Activated CD4-positive, alpha-beta T cell treated with anti-CD3 and anti-CD28 coated beads for 24 hours (primary cell): ENCODE results near the gene CACNA1S.

Experiments used
- DNase-seq, 2 donors: peaks; one replicate each; pipeline ENCODE4 v3.0.0-alpha.2; 2020; ENCODE audit warnings: low read depth in 2 of 2

CACNA1S gene

GRCh38 chr1:201112173-201112731 is at the start of gene CACNA1S:
Gene CACNA1S (minus strand): TSS chr1:201112426. CDS start chr1:201112339, 87 bp downstream.
- no peak for DNase-seq

- no peak for DNase-seq
Measured at GRCh38 chr1:201157949-201158348, 45.7 kb upstream of the CACNA1S start.

GRCh38 chr1:201156819-201157218 is 44.6 kb upstream of the CACNA1S start:
- DNase-seq = no peak

- no peak for DNase-seq
Measured at GRCh38 chr1:201156346-201156745, 44.1 kb upstream of the CACNA1S start.

GRCh38 chr1:201155354-201155753 is 43.1 kb upstream of the CACNA1S start:
- DNase-seq = no peak

- peak; percentile 98 to 99 for DNase-seq
Measured at GRCh38 chr1:201154389-201155165, 42.4 kb upstream of the CACNA1S start, which contains the start of gene TMEM9. Gene TMEM9 (minus strand): TSS chr1:201154474. CDS start chr1:201153923, 551 bp downstream.

GRCh38 chr1:201153474-201154388 is 41.5 kb upstream of the CACNA1S start:
- DNase-seq = no peak

- DNase-seq = no peak
Measured at GRCh38 chr1:201149400-201149799, 37.2 kb upstream of the CACNA1S start.

GRCh38 chr1:201147396-201148015 is 35.3 kb upstream of the CACNA1S start:
- DNase-seq = no peak

GRCh38 chr1:201146626-201147390 is 34.6 kb upstream of the CACNA1S start:
- no peak for DNase-seq

GRCh38 chr1:201145816-201146215 is 33.6 kb upstream of the CACNA1S start:
- DNase-seq = no peak

GRCh38 chr1:201145132-201145531 is 32.9 kb upstream of the CACNA1S start:
- no peak for DNase-seq

GRCh38 chr1:201144701-201145100 is 32.5 kb upstream of the CACNA1S start:
- DNase-seq = no peak

- DNase-seq = no peak
Measured at GRCh38 chr1:201143726-201144635, 31.8 kb upstream of the CACNA1S start.

GRCh38 chr1:201142849-201143725 is 30.9 kb upstream of the CACNA1S start:
- DNase-seq = no peak

GRCh38 chr1:201142011-201142848 is 30.0 kb upstream of the CACNA1S start:
- no peak for DNase-seq

- no peak for DNase-seq
Measured at GRCh38 chr1:201141418-201141817, 29.2 kb upstream of the CACNA1S start.

GRCh38 chr1:201140941-201141260 is 28.7 kb upstream of the CACNA1S start:
- no peak for DNase-seq
